OCI-LY1 (cell line): ENCODE data around the gene BTBD17.

Experiments
- CTCF ChIP-seq: fragments of 200-600 bp; sonication (generic), shearing (Covaris generic); IDR thresholded peaks from 2 replicates; pipeline ENCODE4 v1.5.1; 2017; ENCODE audit warnings: mild to moderate bottlenecking, antibody characterized with exemption, low read length, moderate library complexity, mixed read lengths
- EZH2 ChIP-seq: fragments of 200-600 bp; sonication (generic), shearing (Covaris generic); IDR thresholded peaks from 2 replicates; pipeline ENCODE4 v1.8.0; 2017; ENCODE audit warnings: borderline replicate concordance, mixed run types, mild to moderate bottlenecking, antibody characterized with exemption, low read length, moderate library complexity, mixed read lengths

- TF ChIP-seq CTCF (no peak), EZH2 (no peak)
Observed at GRCh38 chr17:74367206-74367605, 5.5 kb upstream of the BTBD17 start, which contains the start of gene GPR142.
